SU-DHL-6 (cell line): ENCODE data around the gene ASB18.

Experiments used
- H2AFZ ChIP-seq: fragments of 200-600 bp; sonication (generic); 2 replicates; pipeline ENCODE4 v1.6.1; 2014; ENCODE audit warnings: low read depth, mild to moderate bottlenecking, moderate library complexity, mixed read lengths, antibody characterized with exemption, low read length; ENCODE audit not compliant: severe bottlenecking
- H3F3A ChIP-seq: fragments of 200-600 bp; shearing (Covaris generic); 2 replicates; pipeline ENCODE4 v1.6.0; 2016; ENCODE audit warnings: antibody characterized with exemption, mild to moderate bottlenecking; ENCODE audit not compliant: insufficient read depth
- H3K27ac ChIP-seq: fragments of 200-600 bp; sonication (generic); 2 replicates; pipeline ENCODE4 v1.5.1; 2016; ENCODE audit warnings: low read depth, mild to moderate bottlenecking, low read length, moderate library complexity, mixed read lengths
- H3K27me3 ChIP-seq: fragments of 200-600 bp; sonication (generic), shearing (Covaris generic); 2 replicates; pipeline ENCODE4 v1.6.0; 2014; ENCODE audit warnings: mild to moderate bottlenecking, low read length
- H3K36me3 ChIP-seq: fragments of 200-600 bp; sonication (generic); 2 replicates; pipeline ENCODE4 v1.6.1; 2014; ENCODE audit warnings: mild to moderate bottlenecking, low read length, mixed read lengths
- H3K4me2 ChIP-seq: fragments of 300-600, 200-600 bp; shearing (Covaris generic), sonication (generic); 2 replicates; pipeline ENCODE4 v1.6.0; 2014; ENCODE audit warnings: low read length, low read depth, mild to moderate bottlenecking; ENCODE audit not compliant: poor library complexity, severe bottlenecking
- H3K4me3 ChIP-seq: fragments of 200-600 bp; sonication (generic); 2 replicates; pipeline ENCODE4 v1.5.1; 2014; ENCODE audit warnings: antibody characterized with exemption, low read length, mild to moderate bottlenecking, mixed read lengths; ENCODE audit not compliant: insufficient read depth, poor library complexity, severe bottlenecking
- H3K79me2 ChIP-seq: fragments of 200-600 bp; sonication (generic); 2 replicates; pipeline ENCODE4 v1.6.1; 2014; ENCODE audit warnings: mild to moderate bottlenecking, low read length, moderate library complexity; ENCODE audit not compliant: insufficient read depth
- H3K9ac ChIP-seq: fragments of 200-600 bp; sonication (generic); 2 replicates; pipeline ENCODE4 v1.7.0; 2014; ENCODE audit warnings: mild to moderate bottlenecking, low read length
- H3K9me2 ChIP-seq: fragments of 200-600 bp; sonication (generic); replicated peaks from 2 replicates; pipeline ENCODE4 v1.6.1; 2014; ENCODE audit warnings: low read length; ENCODE audit not compliant: insufficient read depth
- H3K9me3 ChIP-seq: fragments of 200-600 bp; sonication (generic); 2 replicates; pipeline ENCODE4 v1.6.1; 2014; ENCODE audit warnings: low read length, mixed read lengths; ENCODE audit not compliant: insufficient read depth
- H4K20me1 ChIP-seq: fragments of 200-600 bp; sonication (generic); 2 replicates; pipeline ENCODE4 v1.6.1; 2014; ENCODE audit warnings: low read depth, mild to moderate bottlenecking, antibody characterized with exemption, low read length, moderate library complexity, mixed read lengths
- CTCF ChIP-seq: fragments of 200-600 bp; sonication (generic); IDR thresholded peaks from one replicate; pipeline ENCODE4 v1.5.1; 2017; ENCODE audit warnings: antibody characterized with exemption, mild to moderate bottlenecking, low read length, moderate library complexity; ENCODE audit not compliant: insufficient read depth, poor library complexity, severe bottlenecking
- EZH2phosphoT487 ChIP-seq: fragments of 200-600 bp; sonication (generic), shearing (Covaris generic); conservative IDR thresholded peaks from 2 replicates; pipeline ENCODE4 v1.6.1; 2018; ENCODE audit warnings: mild to moderate bottlenecking, antibody characterized with exemption, low read length, moderate library complexity, mixed read lengths

Gene ASB18

GRCh38 chr2:236265675-236266074 is 1.5 kb upstream of the ASB18 start:
- no peak overlapping the region for H3K4me2 ChIP-seq
- no peak overlapping the region for H3K9ac ChIP-seq
- H3K4me3 ChIP-seq: no peak overlapping the region
- H3K36me3 ChIP-seq: no peaks in the 10 kb centered on the region
- TF ChIP-seq CTCF: no peak
- no peak for TF ChIP-seq EZH2phosphoT487
- H2AFZ ChIP-seq: no peak overlapping the region
- no peaks in the 10 kb centered on the region for H3K9me2 ChIP-seq
- H3F3A ChIP-seq: no peaks in the 10 kb centered on the region
- no peak overlapping the region for H3K27ac ChIP-seq
- H3K79me2 ChIP-seq: no peaks in the 10 kb centered on the region
- H3K27me3 ChIP-seq: no peaks in the 10 kb centered on the region
- H3K9me3 ChIP-seq: peaks cover 12% of the 10 kb centered on the region; the same call in 1 of the 2 replicates
- no peaks in the 10 kb centered on the region for H4K20me1 ChIP-seq

GRCh38 chr2:236262238-236262637 is 2.0 kb downstream of the ASB18 start:
- Histone ChIP-seq H3K27me3 (no peaks in the 10 kb centered on the region), H3K9me2 (no peaks in the 10 kb centered on the region), H3K9me3 (no peaks in the 10 kb centered on the region), H3K4me2 (no peak overlapping the region), H3F3A (no peaks in the 10 kb centered on the region), H3K79me2 (no peaks in the 10 kb centered on the region), H3K4me3 (no peak overlapping the region), H3K27ac (no peak overlapping the region), H3K9ac (no peak overlapping the region), H2AFZ (no peak overlapping the region), H3K36me3 (no peaks in the 10 kb centered on the region), H4K20me1 (no peaks in the 10 kb centered on the region)
- TF ChIP-seq CTCF: no peak

- Histone ChIP-seq H3K9ac (no peak overlapping the region), H3K27ac (no peak overlapping the region), H3K79me2 (no peaks in the 10 kb centered on the region), H3K9me2 (no peaks in the 10 kb centered on the region), H3K27me3 (no peaks in the 10 kb centered on the region), H3K4me3 (no peak overlapping the region), H2AFZ (no peak overlapping the region), H3K4me2 (no peak overlapping the region), H3F3A (no peaks in the 10 kb centered on the region), H3K36me3 (no peaks in the 10 kb centered on the region), H4K20me1 (no peaks in the 10 kb centered on the region), H3K9me3 (no peaks in the 10 kb centered on the region)
- no peak for TF ChIP-seq CTCF
- no peak for TF ChIP-seq EZH2phosphoT487
Observed at GRCh38 chr2:236261452-236261851, 2.8 kb downstream of the ASB18 start.

- Histone ChIP-seq H3K4me2 (no peak overlapping the region), H2AFZ (no peak overlapping the region), H3K9ac (no peak overlapping the region), H3K9me3 (no peaks in the 10 kb centered on the region), H3F3A (no peaks in the 10 kb centered on the region), H3K27ac (no peak overlapping the region), H4K20me1 (no peaks in the 10 kb centered on the region), H3K9me2 (no peaks in the 10 kb centered on the region), H3K4me3 (no peak overlapping the region), H3K27me3 (no peaks in the 10 kb centered on the region), H3K36me3 (no peaks in the 10 kb centered on the region), H3K79me2 (no peaks in the 10 kb centered on the region)
- TF ChIP-seq EZH2phosphoT487 (no peak), CTCF (no peak)
Observed at GRCh38 chr2:236259371-236259770, 4.8 kb downstream of the ASB18 start.
